Uterus (tissue), 2 donors: ENCODE results near the gene TMEM255A.

Source experiments
- POLR2A ChIP-seq, 2 donors: fragments of 450-650 bp; IDR thresholded peaks; one replicate each; pipeline ENCODE4 v1.6.1; 2016; ENCODE audit warnings: antibody characterized with exemption in 2 of 2, mild to moderate bottlenecking in 1 of 2, moderate library complexity in 1 of 2
- TF ChIP-seq, protein P1 (sequence below), 4 experiments: fragments of 200-600 bp in 2 of 4; fragments of 450-650 bp in 2 of 4; sonication (generic) in 2 of 4; IDR thresholded peaks; one replicate each; pipeline ENCODE4 v1.5.1; 2016 to 2019; ENCODE audit warnings: antibody characterized with exemption in 4 of 4, mild to moderate bottlenecking in 2 of 4, moderate library complexity in 1 of 4

DNA sequence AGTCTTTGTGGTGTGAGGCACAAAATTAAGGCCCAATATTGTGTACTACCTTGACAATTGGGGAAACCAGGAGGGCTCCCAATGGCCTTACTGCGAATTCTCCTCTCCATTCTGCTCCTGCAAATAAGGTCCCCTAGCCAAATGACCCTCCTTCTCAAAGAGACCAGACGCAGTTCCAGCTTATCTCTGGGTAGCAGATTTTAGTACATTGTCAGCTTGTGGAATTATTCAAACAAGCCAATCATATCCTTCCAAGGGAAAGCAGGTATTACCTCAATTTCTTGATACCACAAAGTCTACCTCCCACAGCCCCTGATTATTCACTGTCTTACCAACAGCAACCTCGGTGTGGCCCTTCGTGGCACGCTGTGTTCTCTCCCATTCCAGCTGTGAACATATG is 68.4 kb downstream of the TMEM255A start:
- TF ChIP-seq, protein P1, sequence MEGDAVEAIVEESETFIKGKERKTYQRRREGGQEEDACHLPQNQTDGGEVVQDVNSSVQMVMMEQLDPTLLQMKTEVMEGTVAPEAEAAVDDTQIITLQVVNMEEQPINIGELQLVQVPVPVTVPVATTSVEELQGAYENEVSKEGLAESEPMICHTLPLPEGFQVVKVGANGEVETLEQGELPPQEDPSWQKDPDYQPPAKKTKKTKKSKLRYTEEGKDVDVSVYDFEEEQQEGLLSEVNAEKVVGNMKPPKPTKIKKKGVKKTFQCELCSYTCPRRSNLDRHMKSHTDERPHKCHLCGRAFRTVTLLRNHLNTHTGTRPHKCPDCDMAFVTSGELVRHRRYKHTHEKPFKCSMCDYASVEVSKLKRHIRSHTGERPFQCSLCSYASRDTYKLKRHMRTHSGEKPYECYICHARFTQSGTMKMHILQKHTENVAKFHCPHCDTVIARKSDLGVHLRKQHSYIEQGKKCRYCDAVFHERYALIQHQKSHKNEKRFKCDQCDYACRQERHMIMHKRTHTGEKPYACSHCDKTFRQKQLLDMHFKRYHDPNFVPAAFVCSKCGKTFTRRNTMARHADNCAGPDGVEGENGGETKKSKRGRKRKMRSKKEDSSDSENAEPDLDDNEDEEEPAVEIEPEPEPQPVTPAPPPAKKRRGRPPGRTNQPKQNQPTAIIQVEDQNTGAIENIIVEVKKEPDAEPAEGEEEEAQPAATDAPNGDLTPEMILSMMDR (IDR thresholded peaks at IDR 0.05): no peak
- no peak for TF ChIP-seq POLR2A (IDR thresholded peaks at IDR 0.05)
